Esophagus squamous epithelium (tissue), 4 donors: Measurements from ENCODE around the gene SH3GL3.

ENCODE experiments used
- POLR2A ChIP-seq, 4 donors: fragments of 450-650 bp; IDR thresholded peaks; one replicate each; pipeline ENCODE4 v1.6.1; 2017; ENCODE audit warnings: antibody characterized with exemption in 4 of 4, mild to moderate bottlenecking in 4 of 4, moderate library complexity in 3 of 4
- TF ChIP-seq, protein P1 (sequence below), 6 experiments: fragments of 450-650 bp in 4 of 6; fragments of 200-600 bp in 2 of 6; sonication (generic) in 2 of 6; IDR thresholded peaks; one replicate each; pipeline ENCODE4 v1.5.1; 2016 to 2019; ENCODE audit warnings: antibody characterized with exemption in 6 of 6, mild to moderate bottlenecking in 4 of 6, moderate library complexity in 4 of 6

DNA sequence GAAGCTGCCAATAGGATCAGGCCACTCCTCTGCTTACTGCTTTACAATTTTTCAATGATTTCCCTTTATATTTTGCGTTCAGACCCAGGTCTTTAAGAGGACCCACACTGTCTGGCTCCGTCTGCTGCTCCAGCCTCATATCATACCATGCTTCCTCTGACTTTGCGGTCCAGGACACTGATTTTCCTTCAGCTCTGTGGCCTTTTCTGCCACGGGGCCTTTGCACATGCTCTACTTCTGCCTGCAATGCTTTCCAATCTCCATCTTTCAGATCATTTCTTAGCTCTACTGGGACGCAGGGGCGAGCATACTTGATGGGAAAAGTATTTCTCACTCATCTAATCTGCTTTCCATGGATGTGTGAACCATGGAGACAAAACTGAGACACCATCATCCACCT lies 23.0 kb upstream of the SH3GL3 start:
- TF ChIP-seq, protein P1, sequence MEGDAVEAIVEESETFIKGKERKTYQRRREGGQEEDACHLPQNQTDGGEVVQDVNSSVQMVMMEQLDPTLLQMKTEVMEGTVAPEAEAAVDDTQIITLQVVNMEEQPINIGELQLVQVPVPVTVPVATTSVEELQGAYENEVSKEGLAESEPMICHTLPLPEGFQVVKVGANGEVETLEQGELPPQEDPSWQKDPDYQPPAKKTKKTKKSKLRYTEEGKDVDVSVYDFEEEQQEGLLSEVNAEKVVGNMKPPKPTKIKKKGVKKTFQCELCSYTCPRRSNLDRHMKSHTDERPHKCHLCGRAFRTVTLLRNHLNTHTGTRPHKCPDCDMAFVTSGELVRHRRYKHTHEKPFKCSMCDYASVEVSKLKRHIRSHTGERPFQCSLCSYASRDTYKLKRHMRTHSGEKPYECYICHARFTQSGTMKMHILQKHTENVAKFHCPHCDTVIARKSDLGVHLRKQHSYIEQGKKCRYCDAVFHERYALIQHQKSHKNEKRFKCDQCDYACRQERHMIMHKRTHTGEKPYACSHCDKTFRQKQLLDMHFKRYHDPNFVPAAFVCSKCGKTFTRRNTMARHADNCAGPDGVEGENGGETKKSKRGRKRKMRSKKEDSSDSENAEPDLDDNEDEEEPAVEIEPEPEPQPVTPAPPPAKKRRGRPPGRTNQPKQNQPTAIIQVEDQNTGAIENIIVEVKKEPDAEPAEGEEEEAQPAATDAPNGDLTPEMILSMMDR (IDR thresholded peaks at IDR 0.05): no peak
- no peak for TF ChIP-seq POLR2A (IDR thresholded peaks at IDR 0.05)
